IPS-18a (cell line): Measurements from ENCODE around the gene HNRNPAB.
"Not testable (repeated sequence)": the region's sequence is repeated elsewhere in the genome, so short reads cannot be mapped to it uniquely, and the experiment has no call there.

ENCODE experiments used
- H3K27ac ChIP-seq: one replicate; pipeline ENCODE4 v1.5.1; 2013; ENCODE audit warnings: low read length
- H3K27me3 ChIP-seq: one replicate; pipeline ENCODE4 v1.6.1; 2013; ENCODE audit warnings: mild to moderate bottlenecking, low read length; ENCODE audit not compliant: control insufficient read depth, insufficient read depth
- H3K36me3 ChIP-seq: one replicate; pipeline ENCODE4 v1.6.1; 2013; ENCODE audit warnings: low read depth, low read length; ENCODE audit not compliant: control insufficient read depth
- H3K4me1 ChIP-seq: one replicate; pipeline ENCODE4 v1.6.1; 2013; ENCODE audit warnings: low read depth, low read length; ENCODE audit not compliant: control insufficient read depth
- H3K4me3 ChIP-seq: one replicate; pipeline ENCODE4 v1.5.1; 2013; ENCODE audit warnings: low read length
- H3K9ac ChIP-seq: one replicate; pipeline ENCODE4 v1.6.1; 2013; ENCODE audit warnings: mild to moderate bottlenecking, low read length, moderate library complexity
- H3K9me3 ChIP-seq: one replicate; pipeline ENCODE4 v1.6.1; 2013; ENCODE audit warnings: low read depth, low read length; ENCODE audit not compliant: control insufficient read depth

Gene HNRNPAB

GRCh38 chr5:178241688-178242231 lies 37.4 kb downstream of the HNRNPAB start:
- no peaks in the 10 kb centered on the region for H3K9me3 ChIP-seq
- H3K27me3 ChIP-seq = no peaks in the 10 kb centered on the region
- H3K36me3 ChIP-seq = no peaks in the 10 kb centered on the region
- H3K27ac ChIP-seq = no peak overlapping the region
- no peak overlapping the region for H3K4me3 ChIP-seq
- no peak overlapping the region for H3K9ac ChIP-seq
- H3K4me1 ChIP-seq = peaks cover 3% of the 10 kb centered on the region

GRCh38 chr5:178242416-178242815 lies 38.1 kb downstream of the HNRNPAB start:
- Histone ChIP-seq H3K36me3 (no peaks in the 10 kb centered on the region), H3K9me3 (no peaks in the 10 kb centered on the region), H3K27me3 (no peaks in the 10 kb centered on the region), H3K4me1 (peaks cover 3% of the 10 kb centered on the region), H3K27ac (no peak overlapping the region), H3K9ac (no peak overlapping the region), H3K4me3 (no peak overlapping the region)

GRCh38 chr5:178244576-178244975 lies 40.2 kb downstream of the HNRNPAB start:
- Histone ChIP-seq H3K4me3 (no peak overlapping the region), H3K27ac (no peak overlapping the region), H3K9me3 (no peaks in the 10 kb centered on the region), H3K9ac (no peak overlapping the region), H3K36me3 (no peaks in the 10 kb centered on the region), H3K4me1 (no peaks in the 10 kb centered on the region), H3K27me3 (no peaks in the 10 kb centered on the region)

GRCh38 chr5:178245389-178245788 lies 41.1 kb downstream of the HNRNPAB start:
- Histone ChIP-seq H3K4me1 (no peaks in the 10 kb centered on the region), H3K4me3 (no peak overlapping the region), H3K27ac (no peak overlapping the region), H3K36me3 (no peaks in the 10 kb centered on the region), H3K27me3 (no peaks in the 10 kb centered on the region), H3K9ac (no peak overlapping the region), H3K9me3 (no peaks in the 10 kb centered on the region)

GRCh38 chr5:178246624-178247279 lies 42.4 kb downstream of the HNRNPAB start:
- Histone ChIP-seq H3K4me1 (no peaks in the 10 kb centered on the region), H3K27ac (no peak overlapping the region), H3K9ac (no peak overlapping the region), H3K27me3 (no peaks in the 10 kb centered on the region), H3K9me3 (no peaks in the 10 kb centered on the region), H3K4me3 (no peak overlapping the region), H3K36me3 (no peaks in the 10 kb centered on the region)

- no peaks in the 10 kb centered on the region for H3K4me1 ChIP-seq
- H3K9me3 ChIP-seq = no peaks in the 10 kb centered on the region
- H3K4me3 ChIP-seq = no peak overlapping the region
- no peaks in the 10 kb centered on the region for H3K36me3 ChIP-seq
- H3K9ac ChIP-seq = no peak overlapping the region
- no peak overlapping the region for H3K27ac ChIP-seq
- H3K27me3 ChIP-seq = no peaks in the 10 kb centered on the region
Measured at GRCh38 chr5:178247481-178248456, 43.4 kb downstream of the HNRNPAB start.

- Histone ChIP-seq H3K9me3 (no peaks in the 10 kb centered on the region), H3K27ac (no peak overlapping the region), H3K4me1 (no peaks in the 10 kb centered on the region), H3K9ac (no peak overlapping the region), H3K27me3 (no peaks in the 10 kb centered on the region), H3K4me3 (no peak overlapping the region), H3K36me3 (no peaks in the 10 kb centered on the region)
Measured at GRCh38 chr5:178248750-178249149, 44.4 kb downstream of the HNRNPAB start.

GRCh38 chr5:178249191-178249989 lies 45.1 kb downstream of the HNRNPAB start:
- Histone ChIP-seq H3K27me3 (no peaks in the 10 kb centered on the region), H3K9ac (no peak overlapping the region), H3K27ac (no peak overlapping the region)

GRCh38 chr5:178250263-178250662 lies 45.9 kb downstream of the HNRNPAB start:
- Histone ChIP-seq H3K9ac (no peak overlapping the region), H3K36me3 (no peaks in the 10 kb centered on the region), H3K27ac (no peak overlapping the region), H3K4me1 (no peaks in the 10 kb centered on the region), H3K4me3 (no peak overlapping the region), H3K9me3 (no peaks in the 10 kb centered on the region), H3K27me3 (no peaks in the 10 kb centered on the region)

More at GRCh38 chr5:178249191-178249989, 45.1 kb downstream of the HNRNPAB start:
- Histone ChIP-seq H3K4me3 (no peak overlapping the region), H3K36me3 (no peaks in the 10 kb centered on the region), H3K4me1 (no peaks in the 10 kb centered on the region), H3K9me3 (no peaks in the 10 kb centered on the region)

- no peak overlapping the region for H3K4me3 ChIP-seq
- no peak overlapping the region for H3K9ac ChIP-seq
- H3K36me3 ChIP-seq = no peaks in the 10 kb centered on the region
- no peak overlapping the region for H3K27ac ChIP-seq
- no peaks in the 10 kb centered on the region for H3K4me1 ChIP-seq
- no peaks in the 10 kb centered on the region for H3K27me3 ChIP-seq
- no peaks in the 10 kb centered on the region for H3K9me3 ChIP-seq
Measured at GRCh38 chr5:178252258-178252657, 47.9 kb downstream of the HNRNPAB start.

- H3K9me3 ChIP-seq, H3K4me3 ChIP-seq, H3K27me3 ChIP-seq, H3K36me3 ChIP-seq, H3K9ac ChIP-seq, H3K27ac ChIP-seq, H3K4me1 ChIP-seq: not testable (repeated sequence)
Measured at GRCh38 chr5:178253632-178254031, 49.3 kb downstream of the HNRNPAB start.
